Measurements from ENCODE around the gene FAM187B.

The FAM187B gene

DNA sequence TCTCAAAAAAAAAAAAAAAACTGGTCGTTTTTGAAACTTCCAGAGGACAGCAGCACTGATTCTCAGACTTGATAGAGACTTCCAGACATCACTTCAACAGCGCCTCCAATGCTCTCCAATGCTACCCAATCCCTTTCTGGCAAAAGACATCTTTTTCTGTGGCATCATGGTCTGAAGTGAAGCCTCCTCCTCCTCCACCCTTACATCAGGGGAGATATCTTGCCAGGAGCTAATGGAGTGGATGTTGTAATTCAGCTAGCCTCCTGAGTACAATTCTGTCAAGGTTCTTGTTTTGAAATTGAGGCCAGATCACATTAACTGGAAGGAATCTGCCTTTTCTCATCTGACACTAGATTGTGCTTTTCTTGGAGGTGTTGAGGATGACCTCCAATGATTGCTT is 49.8 kb downstream of the FAM187B start:
- FAIRE-seq (no peak), DNase-seq (ENCODE audit: low spot score) (no peak)

DNA sequence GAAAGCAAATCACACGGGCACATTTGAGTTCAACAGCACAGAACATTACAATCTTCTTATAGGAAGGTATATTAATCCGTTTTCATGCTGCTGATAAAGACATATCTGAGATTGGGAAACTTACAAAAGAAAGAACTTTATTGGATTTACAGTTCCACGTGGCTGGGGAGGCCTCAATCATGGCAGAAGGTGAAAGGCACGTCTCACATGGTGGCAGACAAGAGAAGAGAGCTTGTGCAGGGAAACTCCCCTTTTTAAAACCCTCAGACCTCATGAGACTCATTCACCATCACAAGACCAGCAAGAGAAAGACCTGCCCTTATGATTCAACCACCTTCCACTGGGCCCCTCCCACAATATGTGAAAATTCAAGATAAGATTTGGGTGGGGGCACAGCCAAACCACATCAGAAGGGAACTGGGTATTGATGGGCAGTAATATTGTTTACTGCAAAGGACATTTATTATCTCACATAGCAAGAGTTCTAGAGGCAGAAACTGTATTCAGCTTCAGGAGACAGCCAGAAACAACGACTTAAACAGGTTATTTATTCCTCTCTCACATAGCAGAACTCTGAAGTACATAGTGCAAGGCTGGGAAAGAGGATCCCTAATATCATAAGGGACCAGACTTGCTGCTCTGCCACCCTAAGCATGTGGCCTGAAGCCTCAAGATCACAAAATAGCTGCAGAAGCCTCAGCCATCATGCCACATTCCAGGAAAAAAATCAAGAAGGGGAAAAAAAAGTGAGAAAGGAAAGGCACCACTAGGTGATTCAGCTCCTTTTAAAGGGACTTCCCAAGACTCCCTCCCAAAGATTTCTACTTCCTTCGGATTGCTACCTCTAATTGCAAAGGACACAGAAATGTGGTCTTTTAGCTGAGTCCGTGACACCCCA is 50.9 kb downstream of the FAM187B start:
- no peak for DNase-seq (ENCODE audit: low spot score)
- no peak for FAIRE-seq

DNA sequence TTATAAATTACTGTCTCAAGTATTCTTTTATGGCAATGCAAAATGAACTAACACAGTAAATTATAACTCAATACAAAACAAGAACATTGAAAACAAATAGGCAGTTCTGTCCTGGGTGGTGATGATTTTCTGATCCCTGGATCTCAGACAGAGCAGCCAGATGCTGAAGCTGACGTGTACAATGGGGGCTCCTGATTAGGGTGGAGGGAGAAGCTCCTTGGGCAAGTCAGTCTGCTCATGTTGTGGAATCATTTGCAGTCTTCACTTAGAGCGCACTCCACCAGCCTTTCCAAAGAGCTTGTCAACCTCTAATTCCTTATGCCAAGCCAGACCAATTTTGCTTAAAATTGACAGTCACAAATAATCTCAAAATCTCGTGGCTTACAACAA is 52.4 kb downstream of the FAM187B start:
- no peak for DNase-seq (ENCODE audit: low spot score)
- FAIRE-seq = no peak

Measured in urothelium cell line (cell line).